HFFc6 (cell line): ENCODE data around the gene ERBB4. TPM values are rescaled to one million over a fixed set of nuclear protein-coding genes. Genes with fewer than 3 reads are reported as not detected.
"Not testable (repeated sequence)": the region's sequence is repeated elsewhere in the genome, so short reads cannot be mapped to it uniquely, and the experiment has no call there.

Experiments used
- DNase-seq: peaks from one replicate; pipeline ENCODE4 v3.0.0-alpha.2; 2018
- H3K27ac Mint-ChIP-seq: 2 replicates; pipeline ENCODE4 v1.8.0; 2020; ENCODE audit warnings: mild to moderate bottlenecking, mixed read lengths
- H3K27me3 Mint-ChIP-seq: 2 replicates; pipeline ENCODE4 v1.8.0; 2021; ENCODE audit warnings: mild to moderate bottlenecking, moderate library complexity, mixed read lengths; ENCODE audit not compliant: insufficient read depth
- H3K36me3 Mint-ChIP-seq: 2 replicates; pipeline ENCODE4 v1.8.0; 2021; ENCODE audit warnings: low read depth, mixed read lengths
- H3K4me1 Mint-ChIP-seq: 2 replicates; pipeline ENCODE4 v1.8.0; 2020; ENCODE audit warnings: low read depth, mixed read lengths
- H3K4me3 Mint-ChIP-seq: 2 replicates; pipeline ENCODE4 v1.8.0; 2020; ENCODE audit warnings: mild to moderate bottlenecking, moderate library complexity, mixed read lengths
- H3K9me3 Mint-ChIP-seq: 2 replicates; pipeline ENCODE4 v1.8.0; 2020; ENCODE audit warnings: mild to moderate bottlenecking, mixed read lengths
- CTCF ChIP-seq: fragments of 200-600 bp; sonication (generic); IDR thresholded peaks from 2 replicates; pipeline ENCODE4 v1.5.0; 2021; ENCODE audit warnings: antibody characterized with exemption, mild to moderate bottlenecking
- total RNA-seq, 6 experiments: library from RNA; stranded (reverse); fragmentation: NEBNext Ultra II Directional; extraction: Animal tissue kit (Norgen Biotek cat#: 25700); gene quantifications; 2 replicates in 1 of 6; 3 replicates in 5 of 6; pipeline ENCODE4 v1.2.3, GENCODE V29; 2021

The ERBB4 gene
- total RNA-seq, 6 experiments from 2014 or later, result not detected

GRCh38 chr2:211609127-211609526 lies 929.5 kb downstream of the ERBB4 start:
- Mint-ChIP-seq H3K36me3 (no peaks in the 10 kb centered on the region), H3K27ac (no peak overlapping the region), H3K4me1 (no peaks in the 10 kb centered on the region), H3K9me3 (peaks cover 23% of the 10 kb centered on the region), H3K4me3 (no peak overlapping the region), H3K27me3 (peaks cover 1% of the 10 kb centered on the region; the same call in 1 of the 2 replicates)
- DNase-seq, result no peak
- TF ChIP-seq CTCF, result no peak

- Mint-ChIP-seq H3K4me1 (no peaks in the 10 kb centered on the region), H3K27me3 (no peaks in the 10 kb centered on the region), H3K4me3 (no peak overlapping the region), H3K9me3 (peaks cover 43% of the 10 kb centered on the region), H3K36me3 (no peaks in the 10 kb centered on the region), H3K27ac (no peak overlapping the region)
- no peak for DNase-seq
- no peak for TF ChIP-seq CTCF
These were observed 939.5 kb downstream of the ERBB4 start for GRCh38 chr2:211599146-211599545.

DNA sequence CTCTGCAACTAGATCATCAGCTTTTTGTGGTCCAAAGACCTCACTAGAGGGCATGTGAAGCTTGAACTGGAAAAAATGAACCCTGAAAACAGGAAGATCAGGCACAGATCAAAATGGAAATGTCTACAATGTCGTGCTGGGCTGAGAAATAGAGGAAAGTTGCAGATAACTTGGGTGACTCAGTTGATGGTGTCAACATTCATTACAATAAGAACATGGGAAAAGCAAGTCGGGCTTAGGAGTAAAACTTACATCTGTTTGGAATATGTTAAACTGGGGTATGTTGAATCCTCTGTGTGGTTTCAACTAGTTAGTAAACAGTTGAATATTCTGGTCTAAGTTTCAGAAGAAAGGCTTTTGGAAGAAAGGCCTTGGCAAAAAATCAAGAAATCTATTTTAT lies 940.4 kb downstream of the ERBB4 start:
- Mint-ChIP-seq H3K4me3 (no peak overlapping the region), H3K27ac (no peak overlapping the region), H3K36me3 (no peaks in the 10 kb centered on the region), H3K4me1 (no peaks in the 10 kb centered on the region), H3K9me3 (peaks cover 47% of the 10 kb centered on the region), H3K27me3 (no peaks in the 10 kb centered on the region)
- no peak for TF ChIP-seq CTCF
- no peak for DNase-seq

- H3K27ac Mint-ChIP-seq, H3K4me3 Mint-ChIP-seq: not testable (repeated sequence)
- peaks cover 54% of the 10 kb centered on the region for H3K9me3 Mint-ChIP-seq
These were observed 946.6 kb downstream of the ERBB4 start for GRCh38 chr2:211592006-211592405.

GRCh38 chr2:211591426-211591825 lies 947.2 kb downstream of the ERBB4 start:
- H3K36me3 Mint-ChIP-seq, result no peaks in the 10 kb centered on the region
- no peaks in the 10 kb centered on the region for H3K27me3 Mint-ChIP-seq
- no peak overlapping the region for H3K27ac Mint-ChIP-seq
- peaks cover 54% of the 10 kb centered on the region for H3K9me3 Mint-ChIP-seq
- no peak for DNase-seq
- H3K4me3 Mint-ChIP-seq, result no peak overlapping the region
- no peak for TF ChIP-seq CTCF
- no peaks in the 10 kb centered on the region for H3K4me1 Mint-ChIP-seq

More at GRCh38 chr2:211592006-211592405, 946.6 kb downstream of the ERBB4 start:
- not testable (repeated sequence) for H3K4me1 Mint-ChIP-seq, H3K27me3 Mint-ChIP-seq, DNase-seq, H3K36me3 Mint-ChIP-seq

DNA sequence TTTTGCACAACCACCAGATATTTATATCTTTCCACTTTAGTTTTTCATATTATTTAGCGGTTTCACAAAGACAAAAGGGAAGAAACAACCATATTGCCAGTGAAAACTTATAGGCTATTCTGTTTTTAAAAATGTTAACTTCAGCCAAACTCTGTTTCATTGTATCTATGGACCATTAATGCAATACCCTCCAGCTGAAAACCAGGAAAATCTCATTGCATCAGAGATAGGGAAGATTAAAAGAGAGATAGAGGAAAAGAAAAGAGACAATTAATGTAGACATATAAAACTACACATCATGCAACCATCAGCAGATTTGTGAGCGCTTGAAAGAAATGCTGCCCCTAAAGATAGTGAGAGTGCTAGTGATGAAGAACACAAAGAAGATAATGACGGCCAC lies 970.2 kb downstream of the ERBB4 start:
- Mint-ChIP-seq H3K27ac (no peak overlapping the region), H3K36me3 (0 out of 2 replicates have a peak, but pooled peaks cover 5% of the 10 kb centered on the region), H3K4me3 (no peak overlapping the region), H3K4me1 (no peaks in the 10 kb centered on the region), H3K27me3 (peaks cover 1% of the 10 kb centered on the region), H3K9me3 (peaks cover 53% of the 10 kb centered on the region)
- DNase-seq, result no peak
- no peak for TF ChIP-seq CTCF
